ENCODE results near the gene COX5B.
A peak's percentile ranks its signal among the peaks of the same experiment; 100 is the strongest.
"Not testable (repeated sequence)": the region's sequence is repeated elsewhere in the genome, so short reads cannot be mapped to it uniquely, and the experiment has no call there.

The COX5B gene

GRCh38 chr2:97645695-97646629 lies at the start of gene COX5B:
TSS of gene COX5B (plus strand) at chr2:97646062. CDS start at chr2:97646087, 25 bp downstream.
- peak within 1 kb of the TSS; percentile 90 to 97 for H3K4me3 ChIP-seq (ENCODE audit: low read depth in 1 of 2, low read length in 1 of 2)
- H3K4me1 ChIP-seq (ENCODE audit: control insufficient read depth in 1 of 2, insufficient read depth in 1 of 2, low read depth in 1 of 2, low read length in 1 of 2) = peaks cover 17 to 22% of the 10 kb centered on the region in 2 experiments
- H3K27me3 ChIP-seq = no peaks in the 10 kb centered on the region
- no peaks in the 10 kb centered on the region for H3K9me3 ChIP-seq
- H3K36me3 ChIP-seq = peaks cover 39% of the 10 kb centered on the region
- H3K27ac ChIP-seq = peak within 1 kb of the TSS; percentile 90
- TF ChIP-seq CTCF (IDR thresholded peaks at IDR 0.05) = peak; percentile 43

GRCh38 chr2:97596180-97596579 lies 49.7 kb upstream of the COX5B start:
- H3K27ac ChIP-seq; H3K4me3 ChIP-seq (ENCODE audit: low read depth in 1 of 2, low read length in 1 of 2); H3K4me1 ChIP-seq (ENCODE audit: control insufficient read depth in 1 of 2, insufficient read depth in 1 of 2, low read depth in 1 of 2, low read length in 1 of 2); H3K27me3 ChIP-seq; H3K9me3 ChIP-seq; H3K36me3 ChIP-seq: not testable (repeated sequence)

GRCh38 chr2:97601537-97601936 lies 44.3 kb upstream of the COX5B start:
- H3K27me3 ChIP-seq; H3K9me3 ChIP-seq; H3K4me1 ChIP-seq (ENCODE audit: control insufficient read depth in 1 of 2, insufficient read depth in 1 of 2, low read depth in 1 of 2, low read length in 1 of 2); H3K4me3 ChIP-seq (ENCODE audit: low read depth in 1 of 2, low read length in 1 of 2); H3K27ac ChIP-seq; H3K36me3 ChIP-seq: not testable (repeated sequence)

GRCh38 chr2:97605109-97605508 lies 40.8 kb upstream of the COX5B start:
- not testable (repeated sequence) for H3K4me3 ChIP-seq (ENCODE audit: low read depth in 1 of 2, low read length in 1 of 2)

GRCh38 chr2:97605524-97606339 lies 40.1 kb upstream of the COX5B start:
- not testable (repeated sequence) for H3K9me3 ChIP-seq; H3K4me3 ChIP-seq (ENCODE audit: low read depth in 1 of 2, low read length in 1 of 2); H3K27me3 ChIP-seq; H3K27ac ChIP-seq; H3K4me1 ChIP-seq (ENCODE audit: control insufficient read depth in 1 of 2, insufficient read depth in 1 of 2, low read depth in 1 of 2, low read length in 1 of 2); H3K36me3 ChIP-seq

More at GRCh38 chr2:97605109-97605508, 40.8 kb upstream of the COX5B start:
- not testable (repeated sequence) for H3K9me3 ChIP-seq; H3K27me3 ChIP-seq; H3K36me3 ChIP-seq; H3K4me1 ChIP-seq (ENCODE audit: control insufficient read depth in 1 of 2, insufficient read depth in 1 of 2, low read depth in 1 of 2, low read length in 1 of 2); H3K27ac ChIP-seq

GRCh38 chr2:97608745-97609144 lies 37.1 kb upstream of the COX5B start:
- H3K36me3 ChIP-seq; H3K4me1 ChIP-seq (ENCODE audit: control insufficient read depth in 1 of 2, insufficient read depth in 1 of 2, low read depth in 1 of 2, low read length in 1 of 2); H3K9me3 ChIP-seq; H3K4me3 ChIP-seq (ENCODE audit: low read depth in 1 of 2, low read length in 1 of 2); H3K27ac ChIP-seq; H3K27me3 ChIP-seq: not testable (repeated sequence)

- not testable (repeated sequence) for H3K36me3 ChIP-seq; H3K9me3 ChIP-seq; H3K4me3 ChIP-seq (ENCODE audit: low read depth in 1 of 2, low read length in 1 of 2); H3K27ac ChIP-seq; H3K27me3 ChIP-seq; H3K4me1 ChIP-seq (ENCODE audit: control insufficient read depth in 1 of 2, insufficient read depth in 1 of 2, low read depth in 1 of 2, low read length in 1 of 2)
These were observed 34.0 kb upstream of the COX5B start for GRCh38 chr2:97611895-97612294.

- not testable (repeated sequence) for H3K27me3 ChIP-seq; H3K4me3 ChIP-seq (ENCODE audit: low read depth in 1 of 2, low read length in 1 of 2); H3K36me3 ChIP-seq; H3K9me3 ChIP-seq; H3K27ac ChIP-seq; H3K4me1 ChIP-seq (ENCODE audit: control insufficient read depth in 1 of 2, insufficient read depth in 1 of 2, low read depth in 1 of 2, low read length in 1 of 2)
These were observed 30.1 kb upstream of the COX5B start for GRCh38 chr2:97615746-97616145.

GRCh38 chr2:97617911-97618310 lies 28.0 kb upstream of the COX5B start:
- H3K27me3 ChIP-seq = no peaks in the 10 kb centered on the region
- no peaks in the 10 kb centered on the region for H3K4me1 ChIP-seq (ENCODE audit: control insufficient read depth in 1 of 2, insufficient read depth in 1 of 2, low read depth in 1 of 2, low read length in 1 of 2)
- no peaks in the 10 kb centered on the region for H3K9me3 ChIP-seq
- no peaks in the 10 kb centered on the region for H3K36me3 ChIP-seq
- H3K4me3 ChIP-seq (ENCODE audit: low read depth in 1 of 2, low read length in 1 of 2) = no peak overlapping the region
- no peak overlapping the region for H3K27ac ChIP-seq
- TF ChIP-seq CTCF (IDR thresholded peaks at IDR 0.05) = no peak

- not testable (repeated sequence) for H3K9me3 ChIP-seq
These were observed 26.7 kb upstream of the COX5B start for GRCh38 chr2:97618939-97619827.

GRCh38 chr2:97620492-97620891 lies 25.4 kb upstream of the COX5B start:
- not testable (repeated sequence) for H3K36me3 ChIP-seq; H3K27me3 ChIP-seq; H3K4me1 ChIP-seq (ENCODE audit: control insufficient read depth in 1 of 2, insufficient read depth in 1 of 2, low read depth in 1 of 2, low read length in 1 of 2); H3K4me3 ChIP-seq (ENCODE audit: low read depth in 1 of 2, low read length in 1 of 2); H3K27ac ChIP-seq; H3K9me3 ChIP-seq

More at GRCh38 chr2:97618939-97619827, 26.7 kb upstream of the COX5B start:
- H3K4me3 ChIP-seq (ENCODE audit: low read depth in 1 of 2, low read length in 1 of 2); H3K27me3 ChIP-seq; H3K36me3 ChIP-seq; H3K27ac ChIP-seq; H3K4me1 ChIP-seq (ENCODE audit: control insufficient read depth in 1 of 2, insufficient read depth in 1 of 2, low read depth in 1 of 2, low read length in 1 of 2): not testable (repeated sequence)

Measured in neutrophil (primary cell).